ENCODE results near the gene EFNA5. TPM values are rescaled to one million over a fixed set of nuclear protein-coding genes. Genes with fewer than 3 reads are reported as not detected.

Gene EFNA5
- polyA plus RNA-seq, 2 donors = 3.4 to 4.9 TPM

DNA sequence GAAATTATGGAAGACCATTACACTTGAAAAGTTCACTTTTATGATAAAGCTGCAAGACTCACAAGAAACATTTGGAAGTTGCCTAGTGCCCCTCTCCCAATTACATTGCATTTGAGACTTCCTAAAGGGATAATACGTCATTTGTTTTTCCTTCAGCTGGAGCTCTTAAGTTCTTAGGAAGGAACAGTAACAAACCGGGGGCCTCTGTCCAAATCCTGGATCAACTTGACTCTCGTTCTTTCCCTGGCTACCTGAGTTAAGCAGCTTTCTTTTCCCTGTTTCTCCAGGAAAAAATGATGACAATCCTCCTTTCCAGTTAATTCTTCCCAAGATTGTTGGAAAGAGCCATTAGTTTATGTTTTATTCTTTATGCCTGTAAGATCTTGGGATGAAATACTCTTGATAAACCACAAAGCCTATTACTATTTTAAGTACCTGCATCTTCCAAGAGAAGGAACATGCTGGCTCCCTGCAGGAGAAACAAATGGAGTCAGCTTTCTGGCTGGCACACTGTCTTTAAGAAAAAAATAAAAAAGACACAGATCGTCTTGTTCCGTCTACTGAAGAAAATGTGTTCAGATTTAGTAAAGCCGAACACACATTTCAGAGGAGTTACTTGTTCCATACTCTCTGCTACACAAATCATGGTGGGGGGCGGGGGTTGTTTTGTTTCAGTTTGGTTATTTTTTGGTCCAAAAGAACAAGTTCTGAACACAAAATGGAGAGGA is 297.9 kb downstream of the EFNA5 start:
- WGBS, 2 donors = 75 to 76% methylated on average over 7 of the region's 7 CpGs

DNA sequence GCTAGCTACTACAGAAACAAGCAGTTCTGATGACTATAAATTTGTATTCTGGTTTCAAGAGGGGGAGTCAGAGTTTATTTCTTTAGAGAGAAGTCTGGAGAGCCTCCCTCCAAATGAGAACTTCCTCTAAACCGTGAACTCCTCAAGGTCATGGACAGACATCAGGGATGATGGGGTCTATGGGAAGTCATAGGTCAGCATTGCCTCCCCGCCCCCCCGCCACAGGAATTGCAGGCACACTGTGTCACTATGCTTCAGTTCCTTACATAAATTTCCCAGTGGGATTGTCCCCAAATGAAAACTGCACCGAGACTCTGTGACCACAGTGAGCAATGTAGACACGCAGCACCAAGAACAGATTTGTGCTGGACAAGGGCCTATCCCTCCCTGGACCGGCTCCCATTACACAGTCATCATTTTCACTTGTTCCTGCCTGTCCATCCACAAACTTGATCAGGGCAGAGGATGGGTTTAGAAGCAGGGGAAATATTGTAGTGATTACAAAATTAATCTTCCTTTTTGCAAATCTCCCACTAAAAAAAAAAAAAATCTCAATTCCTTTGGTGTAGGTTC is 300.3 kb downstream of the EFNA5 start:
- H3K36me3 ChIP-seq (ENCODE audit: control insufficient read depth in 2 of 2, insufficient read depth in 2 of 2, low read length in 1 of 2) = no peaks in the 10 kb centered on the region
- WGBS, 2 donors = 57 to 68% methylated on average over 6 of the region's 6 CpGs
- H3K27ac ChIP-seq (ENCODE audit: low read depth in 2 of 2, low read length in 1 of 2) = no peak overlapping the region

More for the DNA sequence above, 297.9 kb downstream of the EFNA5 start:
- Histone ChIP-seq H3K4me1 (ENCODE audit: control insufficient read depth in 2 of 2, insufficient read depth in 2 of 2, low read length in 1 of 2) (no peaks in the 10 kb centered on the region), H3K36me3 (ENCODE audit: control insufficient read depth in 2 of 2, insufficient read depth in 2 of 2, low read length in 1 of 2) (no peaks in the 10 kb centered on the region), H3K9me3 (ENCODE audit: control insufficient read depth in 2 of 2, insufficient read depth in 1 of 2, low read depth in 1 of 2, low read length in 1 of 2) (no peaks in the 10 kb centered on the region), H3K27ac (ENCODE audit: low read depth in 2 of 2, low read length in 1 of 2) (no peak overlapping the region), H3K4me3 (ENCODE audit: low read depth in 1 of 2, low read length in 2 of 2) (no peak overlapping the region), H3K27me3 (ENCODE audit: control insufficient read depth in 1 of 2, insufficient read depth in 2 of 2, low read length in 2 of 2) (no peaks in the 10 kb centered on the region)

DNA sequence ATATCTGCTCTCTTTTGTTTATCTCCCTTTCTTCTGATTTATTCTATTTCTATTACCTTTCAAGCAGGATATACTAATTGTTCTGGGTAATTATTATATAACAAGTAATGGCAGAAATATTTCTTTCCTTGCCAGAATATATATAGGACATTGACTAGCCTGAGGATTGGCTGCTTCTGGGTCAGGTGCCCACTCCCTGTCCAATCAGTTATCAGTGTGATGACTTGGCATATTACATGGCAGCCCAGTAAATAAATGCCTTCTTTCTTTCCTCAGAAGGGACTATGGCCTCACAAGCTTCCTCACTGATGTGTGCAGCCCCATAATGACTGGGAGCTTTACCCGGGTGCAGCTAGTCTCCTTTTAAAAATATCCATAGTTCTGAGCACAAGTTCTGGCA is 301.1 kb downstream of the EFNA5 start:
- WGBS, 2 donors = 94 to 95% methylated on average over 1 of the region's 1 CpG
- Histone ChIP-seq H3K4me1 (ENCODE audit: control insufficient read depth in 2 of 2, insufficient read depth in 2 of 2, low read length in 1 of 2) (no peaks in the 10 kb centered on the region), H3K27ac (ENCODE audit: low read depth in 2 of 2, low read length in 1 of 2) (no peak overlapping the region), H3K9me3 (ENCODE audit: control insufficient read depth in 2 of 2, insufficient read depth in 1 of 2, low read depth in 1 of 2, low read length in 1 of 2) (no peaks in the 10 kb centered on the region), H3K4me3 (ENCODE audit: low read depth in 1 of 2, low read length in 2 of 2) (no peak overlapping the region), H3K36me3 (ENCODE audit: control insufficient read depth in 2 of 2, insufficient read depth in 2 of 2, low read length in 1 of 2) (no peaks in the 10 kb centered on the region), H3K27me3 (ENCODE audit: control insufficient read depth in 1 of 2, insufficient read depth in 2 of 2, low read length in 2 of 2) (no peaks in the 10 kb centered on the region)

More for the DNA sequence above, 300.3 kb downstream of the EFNA5 start:
- Histone ChIP-seq H3K4me1 (ENCODE audit: control insufficient read depth in 2 of 2, insufficient read depth in 2 of 2, low read length in 1 of 2) (no peaks in the 10 kb centered on the region), H3K27me3 (ENCODE audit: control insufficient read depth in 1 of 2, insufficient read depth in 2 of 2, low read length in 2 of 2) (no peaks in the 10 kb centered on the region), H3K9me3 (ENCODE audit: control insufficient read depth in 2 of 2, insufficient read depth in 1 of 2, low read depth in 1 of 2, low read length in 1 of 2) (no peaks in the 10 kb centered on the region), H3K4me3 (ENCODE audit: low read depth in 1 of 2, low read length in 2 of 2) (no peak overlapping the region)

DNA sequence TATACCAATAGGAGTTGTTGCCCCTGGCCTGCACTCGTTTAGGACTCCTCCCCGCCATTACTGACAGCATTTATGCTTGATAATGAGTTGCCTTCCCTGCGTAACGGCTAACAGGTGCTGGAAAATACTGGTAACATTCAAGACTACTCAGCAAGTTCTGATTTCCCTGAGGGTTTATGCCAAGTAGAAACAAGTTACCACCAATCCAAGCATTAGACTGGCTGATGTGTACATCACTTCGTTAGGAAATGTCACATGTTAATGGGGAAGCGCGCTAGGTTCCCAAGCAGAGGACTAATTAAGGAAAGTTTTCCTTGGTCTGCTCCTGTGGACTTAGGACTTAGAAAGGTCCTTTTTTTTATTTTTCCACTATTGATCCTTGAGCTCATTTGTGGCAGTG is 302.1 kb downstream of the EFNA5 start:
- H3K36me3 ChIP-seq (ENCODE audit: control insufficient read depth in 2 of 2, insufficient read depth in 2 of 2, low read length in 1 of 2) = no peaks in the 10 kb centered on the region
- no peaks in the 10 kb centered on the region for H3K27me3 ChIP-seq (ENCODE audit: control insufficient read depth in 1 of 2, insufficient read depth in 2 of 2, low read length in 2 of 2)
- no peak overlapping the region for H3K27ac ChIP-seq (ENCODE audit: low read depth in 2 of 2, low read length in 1 of 2)
- 68 to 71% methylated on average over 7 of the region's 7 CpGs for WGBS, 2 donors
- H3K9me3 ChIP-seq (ENCODE audit: control insufficient read depth in 2 of 2, insufficient read depth in 1 of 2, low read depth in 1 of 2, low read length in 1 of 2) = no peaks in the 10 kb centered on the region
- no peaks in the 10 kb centered on the region for H3K4me1 ChIP-seq (ENCODE audit: control insufficient read depth in 2 of 2, insufficient read depth in 2 of 2, low read length in 1 of 2)
- no peak overlapping the region for H3K4me3 ChIP-seq (ENCODE audit: low read depth in 1 of 2, low read length in 2 of 2)

DNA sequence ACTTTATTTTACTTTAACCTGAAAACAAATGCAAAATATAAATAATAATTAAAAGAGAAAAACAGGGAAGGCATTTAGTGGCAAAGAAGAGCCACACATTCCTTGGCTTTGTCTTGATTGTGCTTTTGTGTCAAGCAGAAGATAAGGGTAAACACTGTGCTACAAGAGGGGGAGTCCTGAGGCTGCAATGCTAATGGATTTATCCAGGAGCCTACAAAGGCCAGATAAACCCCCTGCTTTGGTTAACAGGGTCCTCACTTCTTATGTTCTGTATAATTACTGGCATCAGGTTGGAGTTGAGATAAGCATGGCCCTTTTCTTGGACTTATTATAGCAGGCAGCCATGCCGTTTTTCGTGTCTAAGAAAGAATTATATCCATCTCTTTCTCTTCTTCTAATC is 302.8 kb downstream of the EFNA5 start:
- Histone ChIP-seq H3K36me3 (ENCODE audit: control insufficient read depth in 2 of 2, insufficient read depth in 2 of 2, low read length in 1 of 2) (no peaks in the 10 kb centered on the region), H3K9me3 (ENCODE audit: control insufficient read depth in 2 of 2, insufficient read depth in 1 of 2, low read depth in 1 of 2, low read length in 1 of 2) (no peaks in the 10 kb centered on the region), H3K4me3 (ENCODE audit: low read depth in 1 of 2, low read length in 2 of 2) (no peak overlapping the region), H3K4me1 (ENCODE audit: control insufficient read depth in 2 of 2, insufficient read depth in 2 of 2, low read length in 1 of 2) (no peaks in the 10 kb centered on the region), H3K27me3 (ENCODE audit: control insufficient read depth in 1 of 2, insufficient read depth in 2 of 2, low read length in 2 of 2) (no peaks in the 10 kb centered on the region), H3K27ac (ENCODE audit: low read depth in 2 of 2, low read length in 1 of 2) (no peak overlapping the region)
- 76 to 83% methylated on average over 2 of the region's 2 CpGs for WGBS, 2 donors

DNA sequence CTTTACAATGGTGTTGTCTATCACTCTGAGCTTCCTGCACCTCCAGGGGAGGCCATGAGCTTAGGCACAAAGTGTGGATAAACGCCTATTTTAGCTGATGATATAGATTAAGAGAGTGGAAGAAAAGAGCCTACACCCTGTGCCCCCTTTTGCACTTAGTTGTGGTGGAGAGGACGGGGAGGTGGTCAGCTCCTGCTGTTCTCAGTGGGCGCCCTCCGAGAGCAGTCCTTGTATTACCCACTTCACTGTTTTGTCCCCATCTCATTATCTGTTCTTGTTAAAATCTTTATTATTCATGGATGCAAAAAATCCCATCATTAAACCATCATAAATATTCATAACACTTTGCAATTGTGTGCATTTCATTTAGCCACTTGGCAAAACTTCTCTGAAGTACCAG is 303.3 kb downstream of the EFNA5 start:
- Histone ChIP-seq H3K27me3 (ENCODE audit: control insufficient read depth in 1 of 2, insufficient read depth in 2 of 2, low read length in 2 of 2) (no peaks in the 10 kb centered on the region), H3K9me3 (ENCODE audit: control insufficient read depth in 2 of 2, insufficient read depth in 1 of 2, low read depth in 1 of 2, low read length in 1 of 2) (no peaks in the 10 kb centered on the region), H3K36me3 (ENCODE audit: control insufficient read depth in 2 of 2, insufficient read depth in 2 of 2, low read length in 1 of 2) (no peaks in the 10 kb centered on the region), H3K27ac (ENCODE audit: low read depth in 2 of 2, low read length in 1 of 2) (no peak overlapping the region), H3K4me1 (ENCODE audit: control insufficient read depth in 2 of 2, insufficient read depth in 2 of 2, low read length in 1 of 2) (no peaks in the 10 kb centered on the region), H3K4me3 (ENCODE audit: low read depth in 1 of 2, low read length in 2 of 2) (no peak overlapping the region)
- WGBS, 2 donors = 93% methylated on average over 4 of the region's 4 CpGs

DNA sequence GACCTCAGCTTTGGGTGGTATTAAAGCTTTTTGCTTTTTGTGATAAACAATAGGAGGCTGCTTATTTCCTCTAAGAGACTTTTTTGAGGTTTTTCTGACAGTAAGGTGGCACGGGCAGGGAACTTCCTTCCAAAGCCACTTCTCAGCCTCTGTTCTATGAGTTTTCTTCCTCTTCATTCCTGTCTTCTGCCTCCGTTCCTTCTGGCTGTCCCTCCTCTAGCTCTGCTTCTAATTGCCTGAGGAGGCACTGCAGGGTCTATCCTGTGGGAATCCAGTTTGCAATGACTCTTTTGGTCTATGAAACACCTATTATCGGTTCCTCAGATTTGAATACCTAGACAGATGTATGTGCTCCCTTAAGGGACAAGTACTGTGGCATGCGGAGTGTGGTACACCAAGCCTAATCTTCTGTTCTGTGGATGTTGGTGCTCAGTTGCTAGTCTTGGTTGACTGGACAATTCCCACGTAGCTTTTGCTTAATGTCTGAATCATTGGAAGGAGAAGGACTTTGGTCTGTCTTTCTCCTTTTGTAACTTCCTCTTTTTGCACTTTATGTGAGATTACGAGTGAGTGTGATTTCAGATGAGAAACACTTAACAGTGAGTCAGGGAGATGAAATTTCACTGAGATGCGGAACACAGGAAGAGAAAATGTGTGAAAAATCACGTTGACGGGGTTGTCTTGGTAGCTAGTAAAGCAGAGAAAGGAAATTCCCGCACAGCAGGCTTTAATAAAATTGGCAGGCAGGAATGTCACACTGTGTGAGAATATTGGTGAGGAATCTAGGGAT is 305.2 kb downstream of the EFNA5 start:
- Histone ChIP-seq H3K9me3 (ENCODE audit: control insufficient read depth in 2 of 2, insufficient read depth in 1 of 2, low read depth in 1 of 2, low read length in 1 of 2) (no peaks in the 10 kb centered on the region), H3K36me3 (ENCODE audit: control insufficient read depth in 2 of 2, insufficient read depth in 2 of 2, low read length in 1 of 2) (no peaks in the 10 kb centered on the region), H3K27me3 (ENCODE audit: control insufficient read depth in 1 of 2, insufficient read depth in 2 of 2, low read length in 2 of 2) (no peaks in the 10 kb centered on the region), H3K4me3 (ENCODE audit: low read depth in 1 of 2, low read length in 2 of 2) (no peak overlapping the region), H3K4me1 (ENCODE audit: control insufficient read depth in 2 of 2, insufficient read depth in 2 of 2, low read length in 1 of 2) (no peaks in the 10 kb centered on the region), H3K27ac (ENCODE audit: low read depth in 2 of 2, low read length in 1 of 2) (no peak overlapping the region)
- WGBS, 2 donors = 75 to 80% methylated on average over 10 of the region's 10 CpGs

DNA sequence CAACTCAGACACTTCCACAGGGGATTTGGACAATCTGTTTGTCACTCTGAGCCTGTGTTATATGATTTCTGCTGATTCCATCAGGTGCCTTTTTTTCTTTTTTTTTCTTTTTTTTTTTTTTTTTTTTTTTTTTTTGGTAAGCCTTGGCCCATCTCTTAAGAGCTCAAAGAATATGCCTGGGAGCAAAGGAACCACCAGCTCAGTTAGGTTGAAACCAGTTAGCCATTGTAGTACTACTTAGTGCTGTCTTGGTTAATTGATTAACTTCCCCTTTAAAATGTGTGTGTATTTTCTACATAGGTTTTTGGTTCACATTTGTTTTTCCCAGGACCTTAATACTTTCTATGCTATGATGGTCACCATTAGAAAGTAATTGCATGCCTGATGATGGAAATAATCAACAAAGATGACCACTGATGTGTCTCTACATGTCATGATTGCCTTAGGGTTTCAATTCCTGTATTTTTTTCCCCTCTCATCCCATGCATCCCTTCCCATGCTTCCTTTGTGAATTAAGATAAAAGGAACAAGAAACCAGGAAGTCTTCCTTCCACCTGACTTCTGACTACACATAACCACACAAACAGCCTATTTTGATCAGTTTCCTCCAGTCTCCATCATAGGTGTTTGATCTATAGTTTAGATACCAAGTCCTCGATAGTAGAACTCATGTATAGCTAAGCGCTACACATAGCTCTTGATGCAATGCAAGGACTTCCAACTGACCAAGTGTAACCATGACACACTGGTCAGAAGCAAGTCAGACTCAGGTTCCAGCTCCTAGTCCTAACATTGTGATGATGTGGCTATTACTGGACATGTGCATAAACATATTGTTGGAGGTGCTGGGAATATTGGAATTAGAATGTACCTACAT is 306.1 kb downstream of the EFNA5 start:
- Histone ChIP-seq H3K27ac (ENCODE audit: low read depth in 2 of 2, low read length in 1 of 2) (no peak overlapping the region), H3K4me1 (ENCODE audit: control insufficient read depth in 2 of 2, insufficient read depth in 2 of 2, low read length in 1 of 2) (no peaks in the 10 kb centered on the region), H3K36me3 (ENCODE audit: control insufficient read depth in 2 of 2, insufficient read depth in 2 of 2, low read length in 1 of 2) (no peaks in the 10 kb centered on the region), H3K27me3 (ENCODE audit: control insufficient read depth in 1 of 2, insufficient read depth in 2 of 2, low read length in 2 of 2) (no peaks in the 10 kb centered on the region), H3K9me3 (ENCODE audit: control insufficient read depth in 2 of 2, insufficient read depth in 1 of 2, low read depth in 1 of 2, low read length in 1 of 2) (no peaks in the 10 kb centered on the region), H3K4me3 (ENCODE audit: low read depth in 1 of 2, low read length in 2 of 2) (no peak overlapping the region)
- 95 to 98% methylated on average over 2 of the region's 2 CpGs for WGBS, 2 donors

DNA sequence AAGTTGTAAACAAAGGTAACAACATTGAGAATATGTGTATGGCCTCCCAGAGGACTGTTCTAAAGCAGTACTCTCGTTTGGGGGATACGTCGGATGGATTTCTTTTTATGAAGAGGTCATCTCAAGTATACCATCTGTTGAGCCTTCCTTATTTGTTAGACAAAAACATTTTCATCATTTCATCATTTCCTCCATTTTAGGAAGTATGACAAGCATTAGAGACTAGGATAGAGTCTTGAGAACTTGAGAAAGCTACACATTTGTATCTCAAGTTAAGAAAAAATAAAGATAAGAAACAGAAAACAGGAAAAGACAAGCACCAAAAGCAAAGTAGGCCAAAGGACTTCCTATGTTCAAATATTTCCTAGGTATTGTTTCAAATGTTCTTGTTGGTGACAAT is 307.0 kb downstream of the EFNA5 start:
- Histone ChIP-seq H3K36me3 (ENCODE audit: control insufficient read depth in 2 of 2, insufficient read depth in 2 of 2, low read length in 1 of 2) (no peaks in the 10 kb centered on the region), H3K4me1 (ENCODE audit: control insufficient read depth in 2 of 2, insufficient read depth in 2 of 2, low read length in 1 of 2) (no peaks in the 10 kb centered on the region), H3K4me3 (ENCODE audit: low read depth in 1 of 2, low read length in 2 of 2) (no peak overlapping the region), H3K27ac (ENCODE audit: low read depth in 2 of 2, low read length in 1 of 2) (no peak overlapping the region), H3K9me3 (ENCODE audit: control insufficient read depth in 2 of 2, insufficient read depth in 1 of 2, low read depth in 1 of 2, low read length in 1 of 2) (no peaks in the 10 kb centered on the region), H3K27me3 (ENCODE audit: control insufficient read depth in 1 of 2, insufficient read depth in 2 of 2, low read length in 2 of 2) (no peaks in the 10 kb centered on the region)
- WGBS, 2 donors = 92 to 93% methylated on average over 3 of the region's 3 CpGs

Measured in esophagus (tissue), 2 donors.